ENCODE results near the gene RIOX2.

GRCh38 chr3:98012979-98013378 lies 40.7 kb upstream of the RIOX2 start:
- TF ChIP-seq EZH2 (IDR thresholded peaks at IDR 0.05), result no peak
- TF ChIP-seq, protein P1, sequence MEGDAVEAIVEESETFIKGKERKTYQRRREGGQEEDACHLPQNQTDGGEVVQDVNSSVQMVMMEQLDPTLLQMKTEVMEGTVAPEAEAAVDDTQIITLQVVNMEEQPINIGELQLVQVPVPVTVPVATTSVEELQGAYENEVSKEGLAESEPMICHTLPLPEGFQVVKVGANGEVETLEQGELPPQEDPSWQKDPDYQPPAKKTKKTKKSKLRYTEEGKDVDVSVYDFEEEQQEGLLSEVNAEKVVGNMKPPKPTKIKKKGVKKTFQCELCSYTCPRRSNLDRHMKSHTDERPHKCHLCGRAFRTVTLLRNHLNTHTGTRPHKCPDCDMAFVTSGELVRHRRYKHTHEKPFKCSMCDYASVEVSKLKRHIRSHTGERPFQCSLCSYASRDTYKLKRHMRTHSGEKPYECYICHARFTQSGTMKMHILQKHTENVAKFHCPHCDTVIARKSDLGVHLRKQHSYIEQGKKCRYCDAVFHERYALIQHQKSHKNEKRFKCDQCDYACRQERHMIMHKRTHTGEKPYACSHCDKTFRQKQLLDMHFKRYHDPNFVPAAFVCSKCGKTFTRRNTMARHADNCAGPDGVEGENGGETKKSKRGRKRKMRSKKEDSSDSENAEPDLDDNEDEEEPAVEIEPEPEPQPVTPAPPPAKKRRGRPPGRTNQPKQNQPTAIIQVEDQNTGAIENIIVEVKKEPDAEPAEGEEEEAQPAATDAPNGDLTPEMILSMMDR (IDR thresholded peaks at IDR 0.05), result no peak
